Measurements from ENCODE around the gene JAGN1. TPM values are rescaled to one million over a fixed set of nuclear protein-coding genes. Genes with fewer than 3 reads are reported as not detected.
"Not testable (repeated sequence)": the region's sequence is repeated elsewhere in the genome, so short reads cannot be mapped to it uniquely, and the experiment has no call there.

Gene JAGN1
- total RNA-seq, 1 experiment from 2014 or later, result 19.9 TPM

GRCh38 chr3:9864200-9864927 lies 26.0 kb upstream of the JAGN1 start:
- H3K27ac ChIP-seq (ENCODE audit: low read length), result no peak overlapping the region
- CTCF ChIA-PET, result no interaction called here
- no peaks in the 10 kb centered on the region for H3K27me3 ChIP-seq (ENCODE audit: control insufficient read depth, insufficient read depth, low read length)
- DNase-seq (ENCODE audit: low read depth, low spot score), result no peak
- intact Hi-C loops (cut with micrococcal nuclease; ENCODE audit: unreplicated experiment), result no loop called here
- POLR2A ChIA-PET, result interaction anchor here (0.6 kb wide), 1 partner anchor 68 kb away, joined by 6 read pairs; no protein-coding TSS in a partner anchor
- no peak for ATAC-seq
- H3K36me3 ChIP-seq (ENCODE audit: control insufficient read depth, insufficient read depth, low read length), result no peaks in the 10 kb centered on the region
- TF ChIP-seq POLR2AphosphoS5 (IDR thresholded peaks at IDR 0.05; ENCODE audit: low read depth, low read length) (no peak), REST (IDR thresholded peaks at IDR 0.05; ENCODE audit: insufficient read depth in 1 of 2, low read depth in 2 of 2, low read length in 1 of 2) (no peak), TCF7L2 (IDR thresholded peaks at IDR 0.05; ENCODE audit: low read depth, low read length) (no peak)
- H3K4me1 ChIP-seq (ENCODE audit: control insufficient read depth, insufficient read depth, low read length), result peaks cover 6% of the 10 kb centered on the region; the same call in 1 of the 2 replicates
- in situ Hi-C loops (cut with HindIII; ENCODE audit: low pct_unique_long_range_greater_than_20kb, low sequenced_read_pairs), result no loop called here
- no peak overlapping the region for H3K4me3 ChIP-seq (ENCODE audit: low read depth in 2 of 2, low read length in 2 of 2)
- no TSS peak for BruUV-seq (replicated peaks)
- no peaks in the 10 kb centered on the region for H3K9me3 ChIP-seq (ENCODE audit: control insufficient read depth, insufficient read depth, low read depth, low read length)

- H3K27ac ChIP-seq (ENCODE audit: low read length); POLR2A ChIA-PET: not testable (repeated sequence)
Measured at GRCh38 chr3:9865125-9865637, 25.2 kb upstream of the JAGN1 start.

GRCh38 chr3:9866639-9867038 lies 23.8 kb upstream of the JAGN1 start:
- no peaks in the 10 kb centered on the region for H3K36me3 ChIP-seq (ENCODE audit: control insufficient read depth, insufficient read depth, low read length)
- H3K27ac ChIP-seq (ENCODE audit: low read length), result no peak overlapping the region
- H3K4me1 ChIP-seq (ENCODE audit: control insufficient read depth, insufficient read depth, low read length), result peaks cover 6% of the 10 kb centered on the region; the same call in 1 of the 2 replicates
- BruUV-seq (replicated peaks), result no TSS peak
- H3K9me3 ChIP-seq (ENCODE audit: control insufficient read depth, insufficient read depth, low read depth, low read length), result no peaks in the 10 kb centered on the region
- no peak for TF ChIP-seq SIN3A (IDR thresholded peaks at IDR 0.05; ENCODE audit: borderline replicate concordance, insufficient read depth, low read depth, low read length)
- no peak for TF ChIP-seq CTCF (IDR thresholded peaks at IDR 0.05)
- TF ChIP-seq TCF7L2 (IDR thresholded peaks at IDR 0.05; ENCODE audit: low read depth, low read length), result no peak
- TF ChIP-seq REST (IDR thresholded peaks at IDR 0.05; ENCODE audit: insufficient read depth in 1 of 2, low read depth in 2 of 2, low read length in 1 of 2), result no peak
- no peak for TF ChIP-seq POLR2AphosphoS5 (IDR thresholded peaks at IDR 0.05; ENCODE audit: low read depth, low read length)
- CTCF ChIA-PET, result no interaction called here
- no peak overlapping the region for H3K4me3 ChIP-seq (ENCODE audit: low read depth in 2 of 2, low read length in 2 of 2)
- no peak for ATAC-seq
- in situ Hi-C loops (cut with HindIII; ENCODE audit: low pct_unique_long_range_greater_than_20kb, low sequenced_read_pairs), result no loop called here
- no peak for DNase-seq (ENCODE audit: low read depth, low spot score)
- POLR2A ChIA-PET, result interaction anchor here (0.6 kb wide), 1 partner anchor 406 kb away, joined by 3 read pairs; no protein-coding TSS in a partner anchor
- intact Hi-C loops (cut with micrococcal nuclease; ENCODE audit: unreplicated experiment), result no loop called here
- no peaks in the 10 kb centered on the region for H3K27me3 ChIP-seq (ENCODE audit: control insufficient read depth, insufficient read depth, low read length)

More at GRCh38 chr3:9865125-9865637, 25.2 kb upstream of the JAGN1 start:
- in situ Hi-C loops (cut with HindIII; ENCODE audit: low pct_unique_long_range_greater_than_20kb, low sequenced_read_pairs); H3K4me3 ChIP-seq (ENCODE audit: low read depth in 2 of 2, low read length in 2 of 2); BruUV-seq (replicated peaks); ATAC-seq; H3K9me3 ChIP-seq (ENCODE audit: control insufficient read depth, insufficient read depth, low read depth, low read length); H3K27me3 ChIP-seq (ENCODE audit: control insufficient read depth, insufficient read depth, low read length); intact Hi-C loops (cut with micrococcal nuclease; ENCODE audit: unreplicated experiment); H3K36me3 ChIP-seq (ENCODE audit: control insufficient read depth, insufficient read depth, low read length); DNase-seq (ENCODE audit: low read depth, low spot score); H3K4me1 ChIP-seq (ENCODE audit: control insufficient read depth, insufficient read depth, low read length): not testable (repeated sequence)
- CTCF ChIA-PET, result interaction anchor here (0.6 kb wide), 1 partner anchor 20 kb away, joined by 3 read pairs; no protein-coding TSS in a partner anchor
